Left renal cortex interstitium (tissue), 4 donors: ENCODE results near the gene C1R. TPM values are rescaled to one million over a fixed set of nuclear protein-coding genes. Genes with fewer than 3 reads are reported as not detected.
"Not testable (repeated sequence)": the region's sequence is repeated elsewhere in the genome, so short reads cannot be mapped to it uniquely, and the experiment has no call there.

Experiments used
- DNase-seq, 4 donors: peaks; one replicate each; pipeline ENCODE4 v3.0.0-alpha.2; 2013; ENCODE audit warnings: low read depth in 4 of 4, low spot score in 2 of 4, missing footprints in 1 of 4
- polyA plus RNA-seq, 4 donors: library from polyadenylated mRNA; unstranded; fragments of 120-200 nt; gene quantifications; one replicate each; pipeline ENCODE4 v1.2.1, GENCODE V29; 2013; ENCODE audit not compliant: insufficient read length in 4 of 4

C1R gene
- polyA plus RNA-seq, 4 donors, result 33.6 to 63.4 (median 45.5) TPM

DNA sequence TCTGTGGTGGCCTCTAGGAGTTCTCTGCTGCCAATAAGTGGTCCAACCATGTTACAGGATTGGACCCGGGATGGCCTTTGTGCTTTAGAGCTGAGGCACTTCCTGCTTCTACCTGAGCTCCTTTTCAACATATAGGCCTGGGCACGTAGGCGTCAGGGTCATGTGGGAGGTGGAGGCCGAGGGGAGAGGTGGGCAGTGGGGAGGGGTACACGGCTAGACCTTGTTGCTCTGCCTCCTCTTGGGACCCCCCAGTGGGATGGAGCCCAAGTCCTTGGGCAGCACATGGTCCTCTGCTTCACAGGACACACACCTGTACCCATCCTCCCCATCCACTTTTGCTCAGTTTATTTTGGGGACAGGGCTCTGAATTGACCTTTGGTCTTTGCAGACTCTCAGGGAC lies 29.1 kb upstream of the C1R start:
- DNase-seq, result no peak

DNA sequence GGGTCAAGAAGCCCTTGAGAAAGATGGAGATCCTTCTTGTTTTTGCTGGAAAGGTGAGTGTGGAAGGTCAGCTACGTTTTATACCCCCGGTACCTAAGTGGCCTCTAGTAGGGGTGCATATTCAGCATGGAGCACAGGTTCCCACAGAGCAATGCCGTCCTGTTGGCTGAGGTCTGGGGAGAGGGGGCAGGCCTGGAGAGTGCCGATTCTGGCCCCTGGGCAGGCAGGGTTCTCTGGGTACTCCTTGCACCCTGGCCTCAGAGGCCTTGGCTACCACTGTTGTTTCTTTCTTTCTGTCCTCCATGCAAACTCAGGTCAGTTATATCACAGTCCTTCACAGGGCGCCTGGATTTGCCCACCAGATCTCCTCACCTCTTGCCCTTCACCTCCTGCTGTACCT lies 27.9 kb upstream of the C1R start:
- DNase-seq, result no peak

DNA sequence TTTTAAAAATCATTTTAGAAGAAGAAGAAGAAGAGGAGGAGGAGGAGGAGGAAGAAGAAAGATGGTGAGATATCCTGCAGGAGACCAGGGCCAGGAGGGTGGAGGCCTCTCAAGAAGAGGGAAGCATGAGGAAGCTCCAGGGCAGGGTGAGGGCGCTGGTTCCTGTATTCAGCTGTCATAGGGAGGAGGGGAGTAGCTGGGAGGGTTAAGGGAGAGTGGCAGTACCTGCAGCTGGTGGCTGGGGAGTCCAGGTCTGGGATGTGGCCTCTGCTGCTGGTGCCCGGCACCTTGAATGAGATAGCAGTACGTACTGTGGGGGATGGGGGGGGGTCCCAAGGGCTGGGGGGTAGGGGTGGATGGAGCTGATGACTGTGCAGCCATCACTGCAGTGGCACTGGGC lies 26.6 kb upstream of the C1R start:
- no peak for DNase-seq

DNA sequence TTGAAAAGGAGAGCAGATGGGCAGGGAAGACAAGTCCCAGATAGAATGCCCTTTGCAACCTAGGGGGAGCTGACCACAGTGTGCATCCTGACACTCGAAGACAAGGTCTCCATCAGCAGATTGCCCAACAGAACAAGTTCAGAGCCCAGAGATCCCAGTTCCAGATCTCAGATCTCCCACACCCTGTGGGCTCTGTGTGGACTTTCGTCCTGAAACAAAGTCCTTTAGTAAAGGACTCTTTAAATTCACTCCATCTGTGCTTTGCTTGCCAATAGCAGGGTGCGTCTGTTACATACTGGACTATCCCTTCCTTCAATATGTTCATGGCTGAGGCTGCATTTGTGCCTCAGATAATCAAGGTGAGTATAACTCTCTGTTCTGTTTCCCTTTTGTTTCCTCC lies 25.4 kb upstream of the C1R start:
- no peak for DNase-seq

DNA sequence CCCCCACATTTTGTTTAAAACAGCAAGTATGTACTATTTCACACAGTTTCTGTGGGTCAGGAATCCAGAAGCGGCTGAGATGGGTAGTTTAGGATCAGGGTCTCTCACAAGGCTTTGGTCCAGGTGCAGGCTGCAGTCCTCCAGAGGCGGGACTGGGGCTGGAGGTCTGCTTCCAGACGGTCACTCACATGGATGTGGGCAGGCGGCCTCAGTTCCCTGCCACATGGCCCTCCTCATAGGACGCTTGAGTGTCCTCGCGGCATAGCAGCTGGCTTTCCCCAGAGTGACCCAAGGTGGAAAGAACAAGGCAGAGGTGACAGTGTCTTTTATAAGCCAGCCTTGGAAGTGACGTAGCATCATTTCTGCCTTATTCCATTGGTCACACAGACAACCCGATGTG lies 24.7 kb upstream of the C1R start:
- DNase-seq, result no peak

DNA sequence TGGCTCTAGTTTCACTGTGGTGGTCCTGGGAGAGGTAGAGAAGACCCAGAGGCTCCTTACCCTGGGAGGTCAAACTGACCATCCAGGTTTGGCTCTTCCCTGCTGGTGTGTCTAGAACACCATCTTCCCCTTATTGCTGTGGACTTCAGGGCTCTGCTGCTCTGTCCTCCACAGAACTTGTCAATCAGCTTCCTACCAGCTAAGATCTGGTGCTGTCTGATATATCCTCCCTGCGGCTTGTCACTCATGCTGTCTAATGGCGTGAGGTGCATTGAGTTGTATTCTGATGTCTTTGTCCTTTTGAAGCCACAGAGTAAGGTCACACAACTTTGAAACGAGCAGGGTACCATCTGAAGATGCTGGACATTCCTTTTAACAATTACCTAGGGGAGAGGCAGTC lies 24.0 kb upstream of the C1R start:
- no peak for DNase-seq

DNA sequence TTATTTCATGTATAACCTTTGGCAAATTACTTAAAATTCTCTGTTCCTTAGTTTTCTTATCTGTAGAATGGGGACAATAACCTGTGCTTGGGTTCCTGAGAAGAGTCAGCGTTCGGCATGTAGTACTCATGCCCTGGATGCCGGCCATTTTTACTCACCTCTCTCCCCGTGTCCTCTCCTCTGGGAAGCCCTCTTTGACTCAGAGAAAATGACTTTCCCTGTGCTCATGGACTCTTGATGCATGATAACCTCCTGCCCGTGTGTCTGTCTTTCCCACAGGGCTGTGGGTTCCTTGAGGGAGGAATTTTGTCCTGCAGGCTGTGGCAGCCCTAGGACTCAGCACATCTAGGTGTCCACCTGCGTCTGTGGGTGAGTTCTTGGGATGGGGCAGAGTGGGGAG lies 22.6 kb upstream of the C1R start:
- DNase-seq, result no peak

DNA sequence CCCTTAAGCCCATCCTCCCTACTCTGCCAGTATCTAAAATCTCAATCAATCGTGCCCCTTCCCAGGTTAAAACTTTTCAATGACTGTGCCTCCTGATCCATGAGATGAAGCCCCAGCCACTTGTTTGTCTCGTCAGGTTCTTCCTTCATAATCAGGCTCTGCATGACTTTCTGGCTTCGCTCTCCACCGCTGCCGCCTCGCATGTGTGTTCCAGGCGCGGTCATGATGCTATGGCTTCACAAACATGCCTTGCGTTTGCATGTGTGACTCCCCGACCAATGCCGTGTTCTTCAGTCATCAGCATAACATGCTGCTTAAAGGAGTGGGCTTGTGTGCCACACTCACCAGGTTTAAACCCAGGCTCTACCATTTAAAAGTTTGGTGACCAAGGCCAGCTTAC lies 21.8 kb upstream of the C1R start:
- DNase-seq, result no peak

DNA sequence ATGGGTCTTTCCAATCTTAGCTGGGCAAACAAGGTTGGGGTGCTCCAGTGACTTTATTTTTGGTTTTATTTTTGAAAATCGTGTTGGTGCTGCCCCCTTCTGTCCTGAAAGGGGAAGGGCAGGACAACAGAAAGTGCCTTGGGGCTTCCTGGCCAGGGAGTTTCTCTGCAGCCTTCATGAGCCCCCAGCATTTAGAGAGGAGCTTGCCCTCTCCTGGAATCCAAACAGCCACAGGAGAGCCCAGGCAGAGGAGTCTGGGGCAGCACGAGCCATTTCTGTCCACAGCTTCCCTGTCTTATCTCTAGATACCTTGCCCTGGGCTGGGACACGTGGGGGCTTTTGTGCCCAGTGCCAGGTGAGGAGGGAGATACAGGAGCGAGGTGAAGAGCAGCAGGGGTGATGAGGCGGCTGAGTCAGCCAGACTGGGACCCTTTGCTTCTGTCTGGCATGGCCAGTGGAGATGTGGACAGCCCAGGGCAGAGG lies 21.2 kb upstream of the C1R start:
- DNase-seq, result no peak

DNA sequence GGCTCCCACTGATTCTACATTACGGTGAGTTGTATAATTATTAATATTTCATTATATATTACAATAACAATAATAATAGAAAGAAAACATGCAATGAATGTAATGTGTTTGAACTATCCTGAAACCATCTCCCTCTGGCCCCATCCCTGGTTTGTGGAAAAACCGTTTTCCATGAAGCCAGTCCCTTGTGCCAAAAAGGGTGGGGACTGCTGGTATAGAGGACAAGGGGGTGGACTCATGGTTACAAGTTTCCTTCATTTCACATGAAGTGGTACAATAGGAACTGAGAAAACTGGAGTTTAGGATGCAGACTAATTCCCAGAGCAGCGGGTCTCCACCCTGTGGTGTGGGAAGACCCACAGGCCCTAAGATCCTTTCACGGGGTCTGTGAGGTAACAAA lies 19.8 kb upstream of the C1R start:
- no peak for DNase-seq

DNA sequence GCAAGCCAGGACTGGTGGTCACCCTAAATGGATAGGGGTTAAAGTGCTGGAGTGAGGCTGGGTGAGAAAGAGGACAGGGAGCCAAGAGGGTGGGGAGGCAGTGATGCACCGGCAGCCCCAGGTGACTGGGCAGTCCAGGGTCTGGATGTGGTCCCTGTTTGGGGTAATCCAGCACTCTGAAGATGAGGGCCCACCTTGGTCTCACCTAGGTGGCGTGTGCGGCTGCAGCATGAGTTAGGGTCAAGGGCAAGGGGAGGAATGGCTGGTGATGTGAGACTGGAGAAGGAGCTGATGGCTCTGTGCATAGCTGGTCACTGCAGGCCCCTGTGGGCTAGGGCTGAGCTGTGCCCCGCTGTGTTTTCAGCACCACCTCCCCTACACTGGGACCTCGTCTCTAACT lies 18.4 kb upstream of the C1R start:
- DNase-seq, result no peak

DNA sequence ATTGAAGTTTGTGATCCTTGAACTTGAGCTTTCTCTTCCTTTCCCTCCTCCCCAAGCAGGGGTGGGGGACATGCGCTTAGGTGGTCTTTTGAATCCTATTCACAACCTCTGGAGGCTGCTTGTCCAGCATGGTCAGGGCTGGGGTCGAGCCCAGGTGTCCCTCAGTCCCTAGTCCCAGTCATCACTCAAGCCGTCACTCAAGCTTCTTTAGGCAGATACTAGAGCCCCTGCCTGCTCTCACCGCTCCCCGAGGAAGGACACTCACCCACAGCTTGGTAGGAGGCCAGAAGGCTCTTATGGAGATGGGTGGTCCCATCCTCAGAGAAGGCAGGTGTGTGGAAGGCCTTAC lies 17.3 kb upstream of the C1R start:
- DNase-seq, result no peak

DNA sequence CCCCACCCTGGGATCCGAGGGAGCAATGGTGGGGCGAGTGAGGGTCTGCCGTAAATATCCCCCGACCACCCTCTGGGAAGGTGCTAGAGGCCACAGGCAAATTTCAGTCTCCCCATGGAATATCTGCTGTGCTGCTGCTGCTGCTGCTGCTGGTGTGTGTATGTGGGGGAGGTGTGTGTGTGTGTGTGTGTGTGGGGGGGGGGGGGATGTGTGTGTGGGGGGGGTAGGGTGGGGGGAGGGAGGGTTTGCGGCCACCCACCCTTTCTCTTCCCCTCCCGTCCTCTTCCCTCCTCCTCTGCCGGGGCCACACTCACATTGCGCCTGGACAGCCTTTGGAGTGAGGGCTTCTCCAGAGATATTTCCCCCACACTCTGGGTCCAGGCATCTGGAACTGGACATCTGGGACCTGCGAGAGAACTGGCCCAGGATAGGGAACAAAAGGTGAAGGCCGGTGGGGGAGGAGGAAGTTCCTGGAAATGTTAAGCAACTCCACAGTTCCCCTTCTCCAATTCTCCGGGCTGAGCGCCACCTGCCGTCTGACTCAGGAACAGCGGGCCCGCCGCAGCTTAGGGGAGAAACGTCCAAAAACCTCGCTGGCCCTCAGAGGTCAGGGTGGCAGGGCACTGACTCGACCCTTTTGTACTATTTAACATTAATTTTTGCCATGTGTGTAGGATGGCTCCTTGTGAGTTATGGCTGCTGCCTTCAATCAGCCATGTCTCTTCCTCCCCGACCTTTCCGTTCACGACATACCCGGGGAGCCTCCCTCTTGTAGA lies 16.7 kb upstream of the C1R start, which contains the start of gene C1RL:
TSS of gene C1RL (minus strand) at position 419 of the 776 bp plus-strand sequence. CDS start at position 385, 34 bp downstream.
- peak in 2 of 4 donors; percentile 76 to 82 for DNase-seq

DNA sequence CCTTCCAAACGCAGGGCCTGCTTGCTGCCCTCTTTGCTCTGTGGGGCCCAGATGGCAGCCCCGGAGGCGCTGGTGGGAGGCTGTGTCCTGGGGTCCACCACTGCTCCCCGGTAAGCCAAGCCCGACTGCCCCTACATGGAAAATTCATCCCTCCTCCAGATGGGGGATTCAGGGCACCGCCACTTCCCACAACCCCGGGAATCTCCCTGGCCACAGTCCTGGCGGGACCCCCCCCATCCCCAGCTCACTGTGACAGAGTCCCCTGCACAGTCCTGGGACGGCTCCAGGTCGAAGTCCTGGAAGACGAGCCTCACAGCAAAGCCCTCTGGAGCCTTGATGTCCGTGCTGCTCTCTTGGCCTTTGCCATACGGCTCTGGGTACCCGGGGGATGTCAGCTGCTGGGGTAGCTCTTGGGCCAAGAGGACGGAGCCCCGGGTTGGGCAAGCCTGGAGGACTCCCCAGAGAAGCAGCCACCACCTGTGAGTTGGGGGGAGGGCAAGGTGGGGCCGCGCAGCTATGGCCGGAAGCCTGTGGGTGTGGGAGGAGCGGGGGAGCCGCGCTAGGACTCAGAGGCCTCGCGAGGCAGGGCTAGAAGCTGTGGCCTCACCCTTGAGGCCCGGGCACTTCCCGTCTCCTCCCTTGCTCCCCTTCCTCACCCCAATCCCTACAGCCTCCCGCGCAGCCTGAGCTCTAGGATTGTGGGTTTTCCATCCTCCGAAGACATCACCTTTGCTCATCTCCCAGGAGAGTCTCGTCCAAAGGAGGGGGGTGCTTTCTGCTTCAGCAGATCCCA lies 16.0 kb upstream of the C1R start:
- peak in 2 of 4 donors; percentile 50 to 65 for DNase-seq

DNA sequence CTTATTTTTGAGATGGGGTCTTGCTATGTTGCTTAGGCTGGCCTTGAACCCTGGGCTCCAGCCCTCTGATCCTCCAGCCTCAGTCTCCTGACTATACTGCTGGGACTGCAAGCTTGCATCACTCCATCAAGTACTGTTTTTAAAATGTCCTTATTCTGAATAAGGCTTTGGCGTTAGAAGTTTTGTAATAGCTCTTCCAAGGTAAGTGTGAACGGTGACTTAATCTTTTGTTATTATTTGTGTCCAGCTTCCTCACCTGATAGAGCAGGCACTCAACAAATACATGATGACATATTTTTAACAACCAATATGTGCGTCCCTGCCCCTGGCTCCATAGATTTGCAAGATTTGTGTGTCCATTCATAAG lies 15.4 kb upstream of the C1R start:
- DNase-seq, result no peak

DNA sequence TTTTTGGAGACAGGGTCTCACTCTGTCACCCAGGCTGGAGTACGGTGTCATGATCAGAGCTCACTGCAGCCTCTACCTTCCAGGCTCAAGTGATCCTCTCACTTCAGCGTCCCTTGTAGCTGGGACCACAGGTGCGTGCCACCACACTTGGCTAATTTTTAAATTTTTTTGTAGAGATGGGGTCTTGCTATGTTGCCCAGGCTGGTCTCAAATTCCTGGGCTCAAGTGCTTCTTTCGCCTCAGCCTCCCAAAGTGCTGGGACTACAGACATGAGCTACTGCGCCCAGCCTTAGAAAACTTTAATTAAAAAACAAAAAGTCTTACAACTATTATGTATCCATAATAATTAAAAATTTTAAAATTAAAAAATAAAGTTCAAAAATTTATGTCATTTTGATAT lies 14.9 kb upstream of the C1R start:
- DNase-seq, result not testable (repeated sequence)

DNA sequence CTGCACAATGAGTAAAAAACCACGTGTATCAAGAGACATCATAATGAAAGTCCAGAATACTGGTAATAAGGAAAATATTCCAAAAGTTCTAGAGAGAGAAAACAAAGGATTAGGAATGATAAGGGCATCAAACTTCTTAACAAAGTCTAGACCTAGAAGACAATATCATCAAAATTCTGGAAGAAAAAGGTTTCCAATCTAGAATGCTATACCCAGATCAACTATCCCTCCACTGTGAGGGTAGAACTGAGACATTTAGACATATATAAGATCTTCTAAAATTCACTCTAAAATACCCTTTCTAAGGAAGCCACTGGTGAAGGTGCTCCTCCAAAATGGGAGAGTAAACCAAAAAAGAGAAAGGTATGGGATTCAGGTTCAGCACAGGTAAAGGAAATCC lies 13.8 kb upstream of the C1R start:
- DNase-seq, result no peak

DNA sequence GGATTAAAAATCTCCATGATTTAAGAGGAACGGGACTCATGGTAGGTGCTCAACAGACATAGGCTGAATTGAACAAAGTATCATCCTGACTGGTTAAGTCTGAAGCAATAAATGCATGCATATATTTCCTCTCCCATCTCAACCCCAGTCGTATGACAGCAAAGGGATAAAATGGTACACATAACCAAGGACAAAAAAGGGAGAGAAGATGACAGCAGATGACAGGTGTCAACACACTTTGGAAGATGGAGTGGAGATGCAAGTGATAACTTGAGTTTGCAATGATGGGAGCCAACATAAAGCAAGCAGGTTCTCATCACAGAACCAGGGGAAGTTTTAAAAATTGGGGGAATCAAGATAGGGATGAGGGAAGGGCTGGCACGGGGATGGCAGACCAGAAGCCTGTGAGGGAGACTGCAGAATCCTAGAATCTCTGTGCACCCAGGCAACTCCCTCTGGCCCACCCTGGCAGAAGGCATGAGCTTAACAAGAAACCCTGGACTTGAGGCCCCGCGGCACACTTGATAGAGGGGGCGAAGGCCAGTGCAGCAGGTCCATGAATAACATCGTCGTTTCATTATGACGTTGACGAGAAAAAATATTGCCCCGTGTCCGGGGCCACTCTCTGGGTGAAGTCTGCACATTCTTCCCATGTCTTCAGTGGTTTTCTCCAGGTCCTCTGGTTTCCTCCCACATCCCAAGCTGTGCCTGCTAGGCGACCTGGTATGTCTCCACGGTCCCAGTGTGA lies 11.8 kb upstream of the C1R start:
- no peak for DNase-seq

DNA sequence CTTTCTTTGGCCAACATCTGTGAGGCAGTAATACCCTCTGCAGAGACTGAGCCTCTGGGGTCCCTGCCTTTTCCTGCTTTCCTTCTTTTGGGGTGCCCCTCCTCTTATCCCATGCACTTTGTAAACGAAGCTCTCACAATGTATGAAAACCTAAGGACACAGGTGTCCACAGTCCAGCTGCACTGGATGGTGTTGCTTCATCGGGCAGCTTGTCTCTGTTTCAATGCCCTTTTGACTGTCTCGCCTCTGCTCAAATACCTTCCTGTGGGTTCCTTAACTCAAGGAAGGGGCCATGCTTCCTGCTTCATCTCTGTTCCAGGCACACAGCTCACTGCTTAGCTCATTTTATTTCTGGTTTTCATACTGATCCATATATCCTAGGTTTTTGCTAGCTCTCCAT lies 10.3 kb upstream of the C1R start:
- no peak for DNase-seq

DNA sequence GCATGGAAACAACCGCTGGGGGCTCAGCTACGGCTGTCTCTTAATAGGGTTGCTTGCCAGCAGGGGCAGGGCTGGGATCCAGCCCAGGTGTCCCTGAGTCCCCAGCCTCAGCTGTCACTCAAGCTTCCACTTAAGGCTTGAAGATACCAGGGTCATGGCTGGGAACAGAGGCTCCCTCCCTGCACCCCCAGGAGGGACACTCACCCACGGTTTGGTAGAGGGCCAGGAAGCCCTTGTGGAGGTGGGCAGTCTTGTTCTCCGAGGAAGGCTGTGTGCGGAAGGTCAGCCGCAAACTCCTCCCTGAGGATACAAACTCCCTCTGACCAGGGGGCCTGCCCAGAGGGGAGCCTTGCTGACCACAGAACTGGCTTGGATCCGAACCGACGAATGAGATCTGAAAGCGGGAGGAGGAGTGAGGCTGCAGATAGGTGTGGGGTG lies 9.5 kb upstream of the C1R start:
- no peak for DNase-seq

DNA sequence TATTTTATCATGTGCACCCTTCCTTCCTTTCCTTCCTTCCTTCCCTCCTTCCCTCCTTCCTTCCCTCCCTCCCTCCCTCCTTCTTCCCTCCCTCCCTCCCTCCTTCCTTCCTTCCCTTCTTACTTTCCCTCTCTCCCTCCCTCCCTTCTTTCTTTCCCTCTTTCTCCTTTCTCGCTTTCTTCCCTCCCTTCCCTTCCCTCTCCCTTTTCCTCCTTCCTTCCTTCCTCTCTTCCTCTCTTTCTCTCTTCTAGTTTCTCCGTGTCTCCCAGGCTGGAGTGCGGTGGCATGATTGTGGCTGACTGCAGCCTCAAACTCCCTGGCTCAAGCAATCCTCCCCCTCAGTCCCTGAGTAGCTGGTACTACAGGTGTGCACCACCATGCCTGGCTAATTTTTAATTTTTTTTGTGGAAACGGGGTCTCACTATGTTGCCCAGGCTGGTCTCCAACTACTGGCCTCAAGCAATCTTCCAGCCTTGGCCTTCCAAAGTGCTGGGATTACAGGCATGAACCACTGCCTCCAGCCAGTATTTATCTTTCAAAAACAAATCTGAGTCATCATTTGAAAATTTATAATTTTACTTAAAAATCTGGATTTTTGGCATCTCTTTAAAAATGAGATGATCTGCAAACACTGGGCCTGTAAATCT lies 8.9 kb upstream of the C1R start:
- DNase-seq, result no peak
